DND-41 (cell line): Measurements from ENCODE around the gene AOPEP.

Experiments used
- ATAC-seq: fragments of 200-7000 bp; cut with Tn5 transposase; 3 replicates; pipeline ENCODE4 v1.9.1; 2021; ENCODE audit warnings: low read depth; ENCODE audit not compliant: insufficient read depth
- DNase-seq: peaks from one replicate; pipeline ENCODE4 v3.0.0-alpha.2; 2020
- H2AFZ ChIP-seq: 2 replicates; pipeline ENCODE4 v1.6.0; 2012; ENCODE audit warnings: low read depth, low read length
- H3K27ac ChIP-seq: 2 replicates; pipeline ENCODE4 v1.5.1; 2012; ENCODE audit warnings: low read length, inconsistent platforms
- H3K27me3 ChIP-seq: fragments of 200-600 bp; sonication (generic); 2 replicates; pipeline ENCODE4 v1.6.0; 2012; ENCODE audit warnings: low read length, mild to moderate bottlenecking, inconsistent platforms; ENCODE audit not compliant: insufficient read depth, poor library complexity
- H3K36me3 ChIP-seq: 2 replicates; pipeline ENCODE4 v1.5.1; 2012; ENCODE audit warnings: low read length, inconsistent platforms; ENCODE audit not compliant: insufficient read depth
- H3K4me1 ChIP-seq: 2 replicates; pipeline ENCODE4 v1.5.1; 2012; ENCODE audit warnings: mild to moderate bottlenecking, low read length; ENCODE audit not compliant: insufficient read depth
- H3K4me2 ChIP-seq: 2 replicates; pipeline ENCODE4 v1.6.0; 2012; ENCODE audit warnings: mild to moderate bottlenecking, moderate library complexity, low read length, inconsistent platforms; ENCODE audit not compliant: insufficient read depth
- H3K4me3 ChIP-seq, 2 experiments: fragments of 200-600 bp in 1 of 2; shearing (Covaris generic) in 1 of 2; 2 replicates each; pipeline ENCODE4 v1.5.1; 2012 to 2016; ENCODE audit warnings: inconsistent platforms in 2 of 2, low read length in 2 of 2, mild to moderate bottlenecking in 2 of 2, low read depth in 1 of 2, moderate library complexity in 1 of 2
- H3K79me2 ChIP-seq: 2 replicates; pipeline ENCODE4 v1.6.0; 2012; ENCODE audit warnings: low read length, inconsistent platforms; ENCODE audit not compliant: insufficient read depth
- H3K9ac ChIP-seq: 2 replicates; pipeline ENCODE4 v1.6.0; 2012; ENCODE audit warnings: low read depth, mild to moderate bottlenecking, inconsistent platforms, low read length, moderate library complexity
- H3K9me3 ChIP-seq: 2 replicates; pipeline ENCODE4 v1.5.1; 2012; ENCODE audit warnings: low read length, moderate library complexity, mild to moderate bottlenecking, inconsistent platforms; ENCODE audit not compliant: insufficient read depth, severe bottlenecking
- H4K20me1 ChIP-seq: 2 replicates; pipeline ENCODE4 v1.6.0; 2012; ENCODE audit warnings: low read length; ENCODE audit not compliant: insufficient read depth
- CTCF ChIP-seq: IDR thresholded peaks from 2 replicates; pipeline ENCODE4 v1.5.1; 2012; ENCODE audit warnings: borderline replicate concordance, low read length, moderate library complexity, mild to moderate bottlenecking; ENCODE audit not compliant: poor library complexity, severe bottlenecking; ENCODE audit errors: extremely low read depth
- EZH2 ChIP-seq: IDR thresholded peaks from 3 replicates; pipeline ENCODE4 v1.6.1; 2012; ENCODE audit warnings: borderline replicate concordance, low read depth, mild to moderate bottlenecking, moderate library complexity, low read length, inconsistent platforms; ENCODE audit not compliant: severe bottlenecking

Gene AOPEP

GRCh38 chr9:95086564-95086955, 360.1 kb downstream of the AOPEP start:
- no peak overlapping the region for H2AFZ ChIP-seq
- ATAC-seq (no peak), DNase-seq (no peak)
- no peak overlapping the region for H3K4me2 ChIP-seq
- H3K9ac ChIP-seq = no peak overlapping the region
- H3K27ac ChIP-seq = no peak overlapping the region
- H3K4me1 ChIP-seq = 0 out of 2 replicates have a peak, but pooled peaks cover 4% of the 10 kb centered on the region
- no peak for TF ChIP-seq EZH2
- no peak for TF ChIP-seq CTCF
- H3K36me3 ChIP-seq = peaks cover 6% of the 10 kb centered on the region
- H3K9me3 ChIP-seq = no peaks in the 10 kb centered on the region
- no peaks in the 10 kb centered on the region for H3K27me3 ChIP-seq
- H3K79me2 ChIP-seq = no peaks in the 10 kb centered on the region
- no peak overlapping the region for H3K4me3 ChIP-seq
- H4K20me1 ChIP-seq = no peaks in the 10 kb centered on the region

- ATAC-seq (0 out of 3 replicates have a peak, but pooled peaks have one; percentile 24), DNase-seq (no peak)
- no peak overlapping the region for H3K4me2 ChIP-seq
- H3K27me3 ChIP-seq = no peaks in the 10 kb centered on the region
- TF ChIP-seq CTCF (peak; percentile 13), EZH2 (no peak)
- no peak overlapping the region for H3K27ac ChIP-seq
- H3K4me3 ChIP-seq = no peak overlapping the region
- peaks cover 6% of the 10 kb centered on the region; the same call in 1 of the 2 replicates for H3K36me3 ChIP-seq
- H3K79me2 ChIP-seq = no peaks in the 10 kb centered on the region
- H3K9ac ChIP-seq = no peak overlapping the region
- H2AFZ ChIP-seq = no peak overlapping the region
- 0 out of 2 replicates have a peak, but pooled peaks cover 4% of the 10 kb centered on the region for H3K4me1 ChIP-seq
- no peaks in the 10 kb centered on the region for H4K20me1 ChIP-seq
- no peaks in the 10 kb centered on the region for H3K9me3 ChIP-seq
Measured at GRCh38 chr9:95087659-95088242, 361.3 kb downstream of the AOPEP start.

- Histone ChIP-seq H3K4me1 (0 out of 2 replicates have a peak, but pooled peaks cover 4% of the 10 kb centered on the region), H3K27ac (no peak overlapping the region), H3K9me3 (no peaks in the 10 kb centered on the region), H3K36me3 (peaks cover under 1% of the 10 kb centered on the region; the same call in 1 of the 2 replicates), H3K79me2 (no peaks in the 10 kb centered on the region), H4K20me1 (no peaks in the 10 kb centered on the region), H3K27me3 (no peaks in the 10 kb centered on the region), H3K9ac (no peak overlapping the region), H3K4me2 (no peak overlapping the region), H2AFZ (no peak overlapping the region), H3K4me3 (no peak overlapping the region)
- ATAC-seq (no peak), DNase-seq (no peak)
- TF ChIP-seq EZH2 (no peak), CTCF (no peak)
Measured at GRCh38 chr9:95088421-95089161, 362.1 kb downstream of the AOPEP start.
